OCI-LY1 (cell line): ENCODE data around the gene RAB11FIP3.

Experiments used
- H2AFZ ChIP-seq: fragments of 200-600 bp; sonication (generic), shearing (Covaris generic); 2 replicates; pipeline ENCODE4 v1.6.0; 2014; ENCODE audit warnings: antibody characterized with exemption, mild to moderate bottlenecking, low read length
- H3F3A ChIP-seq: fragments of 200-600 bp; sonication (generic), shearing (Covaris generic); 2 replicates; pipeline ENCODE4 v1.6.0; 2014; ENCODE audit warnings: mild to moderate bottlenecking, antibody characterized with exemption, low read length, moderate library complexity; ENCODE audit not compliant: insufficient read depth
- H3K27ac ChIP-seq: fragments of 200-600 bp; sonication (generic); 2 replicates; pipeline ENCODE4 v1.5.1; 2014; ENCODE audit warnings: low read length, mixed run types, mild to moderate bottlenecking, low read depth; ENCODE audit not compliant: poor library complexity, severe bottlenecking
- H3K27me3 ChIP-seq: fragments of 200-600 bp; sonication (generic); 2 replicates; pipeline ENCODE4 v1.6.0; 2014; ENCODE audit warnings: antibody characterized with exemption, mild to moderate bottlenecking, low read length, moderate library complexity; ENCODE audit not compliant: insufficient read depth
- H3K36me3 ChIP-seq: fragments of 200-600 bp; sonication (generic); 2 replicates; pipeline ENCODE4 v1.6.1; 2014; ENCODE audit warnings: mild to moderate bottlenecking, antibody characterized with exemption, low read length, moderate library complexity, mixed read lengths; ENCODE audit not compliant: insufficient read depth
- H3K4me1 ChIP-seq: fragments of 200-600 bp; sonication (generic); 2 replicates; pipeline ENCODE4 v1.5.1; 2014; ENCODE audit warnings: mild to moderate bottlenecking, low read length, moderate library complexity; ENCODE audit not compliant: insufficient read depth, severe bottlenecking
- H3K4me2 ChIP-seq: fragments of 200-600 bp; sonication (generic), shearing (Covaris generic); 2 replicates; pipeline ENCODE4 v1.6.1; 2014; ENCODE audit warnings: low read length
- H3K4me3 ChIP-seq: fragments of 200-600 bp; sonication (generic); 2 replicates; pipeline ENCODE4 v1.5.1; 2014; ENCODE audit warnings: low read length, low read depth, mild to moderate bottlenecking, mixed read lengths; ENCODE audit not compliant: poor library complexity, severe bottlenecking
- H3K79me2 ChIP-seq: fragments of 200-600 bp; shearing (Covaris generic); 2 replicates; pipeline ENCODE4 v1.6.1; 2016; ENCODE audit warnings: mixed run types, low read length, mixed read lengths; ENCODE audit not compliant: insufficient read depth
- H3K9ac ChIP-seq: fragments of 200-600 bp; sonication (generic), shearing (Covaris generic); 2 replicates; pipeline ENCODE4 v1.6.1; 2014; ENCODE audit warnings: mild to moderate bottlenecking, low read length, mixed read lengths
- H3K9me2 ChIP-seq: fragments of 200-600 bp; sonication (generic), shearing (Covaris generic); 2 replicates; pipeline ENCODE4 v1.6.1; 2014; ENCODE audit warnings: low read depth, mild to moderate bottlenecking, low read length, mixed read lengths
- H3K9me3 ChIP-seq: fragments of 200-600 bp; shearing (Covaris generic); 2 replicates; pipeline ENCODE4 v1.6.1; 2014; ENCODE audit warnings: low read length, mixed read lengths
- H4K20me1 ChIP-seq: fragments of 200-600 bp; sonication (generic), shearing (Covaris generic); 2 replicates; pipeline ENCODE4 v1.6.0; 2016; ENCODE audit warnings: mild to moderate bottlenecking, low read length; ENCODE audit not compliant: insufficient read depth
- EZH2 ChIP-seq: fragments of 200-600 bp; sonication (generic), shearing (Covaris generic); IDR thresholded peaks from 2 replicates; pipeline ENCODE4 v1.8.0; 2017; ENCODE audit warnings: borderline replicate concordance, mixed run types, mild to moderate bottlenecking, antibody characterized with exemption, low read length, moderate library complexity, mixed read lengths
- TF ChIP-seq, protein P1 (sequence below): fragments of 200-600 bp; sonication (generic), shearing (Covaris generic); IDR thresholded peaks from 2 replicates; pipeline ENCODE4 v1.5.1; 2017; ENCODE audit warnings: mild to moderate bottlenecking, antibody characterized with exemption, low read length, moderate library complexity, mixed read lengths

RAB11FIP3 gene

DNA sequence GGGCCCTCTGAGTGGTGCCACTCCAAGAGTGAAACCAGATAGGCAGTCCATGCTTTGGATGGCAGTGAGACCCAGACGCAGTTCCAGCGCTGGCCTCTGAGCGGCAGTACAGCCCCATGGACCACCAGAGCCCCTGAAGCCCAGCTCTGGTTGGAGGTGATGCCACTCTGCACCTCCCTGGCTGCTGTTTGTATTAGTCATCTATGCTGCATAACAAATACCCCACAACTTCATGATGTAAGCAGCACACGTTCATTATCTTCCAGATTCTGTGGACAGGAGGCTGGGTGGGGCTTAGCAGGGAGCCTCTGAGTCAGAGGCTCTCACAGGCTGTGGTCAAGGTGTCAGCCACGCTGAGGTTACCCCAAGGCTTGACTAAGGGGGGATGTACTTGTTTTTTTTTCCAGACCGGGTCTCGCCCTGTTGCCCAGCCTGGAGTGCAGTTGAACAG lies 33.5 kb upstream of the RAB11FIP3 start:
- Histone ChIP-seq H3K4me1 (no peaks in the 10 kb centered on the region), H3K36me3 (no peaks in the 10 kb centered on the region), H3K4me2 (no peak overlapping the region), H3K4me3 (no peak overlapping the region), H3K79me2 (no peaks in the 10 kb centered on the region), H3K9me3 (no peaks in the 10 kb centered on the region), H3K27me3 (no peaks in the 10 kb centered on the region), H3K9ac (no peak overlapping the region), H2AFZ (no peak overlapping the region), H3K27ac (no peak overlapping the region), H3K9me2 (no peaks in the 10 kb centered on the region), H4K20me1 (no peaks in the 10 kb centered on the region), H3F3A (0 out of 2 replicates have a peak, but pooled peaks cover 9% of the 10 kb centered on the region)
- TF ChIP-seq, protein P1, sequence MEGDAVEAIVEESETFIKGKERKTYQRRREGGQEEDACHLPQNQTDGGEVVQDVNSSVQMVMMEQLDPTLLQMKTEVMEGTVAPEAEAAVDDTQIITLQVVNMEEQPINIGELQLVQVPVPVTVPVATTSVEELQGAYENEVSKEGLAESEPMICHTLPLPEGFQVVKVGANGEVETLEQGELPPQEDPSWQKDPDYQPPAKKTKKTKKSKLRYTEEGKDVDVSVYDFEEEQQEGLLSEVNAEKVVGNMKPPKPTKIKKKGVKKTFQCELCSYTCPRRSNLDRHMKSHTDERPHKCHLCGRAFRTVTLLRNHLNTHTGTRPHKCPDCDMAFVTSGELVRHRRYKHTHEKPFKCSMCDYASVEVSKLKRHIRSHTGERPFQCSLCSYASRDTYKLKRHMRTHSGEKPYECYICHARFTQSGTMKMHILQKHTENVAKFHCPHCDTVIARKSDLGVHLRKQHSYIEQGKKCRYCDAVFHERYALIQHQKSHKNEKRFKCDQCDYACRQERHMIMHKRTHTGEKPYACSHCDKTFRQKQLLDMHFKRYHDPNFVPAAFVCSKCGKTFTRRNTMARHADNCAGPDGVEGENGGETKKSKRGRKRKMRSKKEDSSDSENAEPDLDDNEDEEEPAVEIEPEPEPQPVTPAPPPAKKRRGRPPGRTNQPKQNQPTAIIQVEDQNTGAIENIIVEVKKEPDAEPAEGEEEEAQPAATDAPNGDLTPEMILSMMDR, result peak; percentile 96
- TF ChIP-seq EZH2, result no peak

DNA sequence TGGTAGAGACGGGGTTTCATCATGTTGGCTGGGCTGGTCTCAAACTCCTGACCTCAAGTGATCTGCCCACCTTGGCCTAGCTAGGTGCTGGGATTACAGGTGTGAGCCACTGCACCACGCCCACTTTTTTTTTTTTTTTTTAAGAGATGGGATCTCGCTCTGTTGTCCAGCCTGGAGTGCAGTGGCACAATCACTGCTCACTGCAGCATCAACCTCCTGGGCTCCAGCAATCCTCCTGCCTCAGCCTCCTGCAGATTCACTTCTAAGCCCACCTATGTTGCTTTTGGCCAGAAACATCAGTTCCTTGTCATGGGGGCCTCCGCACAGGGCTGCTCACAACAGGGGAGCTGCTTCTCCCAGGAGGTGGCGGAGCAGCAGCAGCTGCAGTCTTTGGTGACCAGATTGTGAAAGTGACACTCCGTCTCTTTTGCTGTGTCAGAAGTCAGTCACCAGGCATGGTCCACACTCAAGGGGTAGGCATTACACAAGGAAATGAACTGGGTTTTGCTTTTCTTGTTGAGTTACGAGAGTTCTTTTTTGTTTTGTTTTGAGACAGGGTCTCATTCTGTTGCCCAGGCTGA lies 32.9 kb upstream of the RAB11FIP3 start:
- no peaks in the 10 kb centered on the region for H4K20me1 ChIP-seq
- no peaks in the 10 kb centered on the region for H3K27me3 ChIP-seq
- H3K9me3 ChIP-seq, result no peaks in the 10 kb centered on the region
- no peak overlapping the region for H2AFZ ChIP-seq
- no peaks in the 10 kb centered on the region for H3K79me2 ChIP-seq
- H3K27ac ChIP-seq, result no peak overlapping the region
- 0 out of 2 replicates have a peak, but pooled peaks cover 9% of the 10 kb centered on the region for H3F3A ChIP-seq
- H3K9me2 ChIP-seq, result no peaks in the 10 kb centered on the region
- TF ChIP-seq EZH2, result no peak
- TF ChIP-seq, protein P1, result peak; percentile 32; the same call in 1 of the 2 replicates
- H3K4me2 ChIP-seq, result no peak overlapping the region
- H3K4me3 ChIP-seq, result no peak overlapping the region
- H3K4me1 ChIP-seq, result no peaks in the 10 kb centered on the region
- no peaks in the 10 kb centered on the region for H3K36me3 ChIP-seq
- no peak overlapping the region for H3K9ac ChIP-seq

DNA sequence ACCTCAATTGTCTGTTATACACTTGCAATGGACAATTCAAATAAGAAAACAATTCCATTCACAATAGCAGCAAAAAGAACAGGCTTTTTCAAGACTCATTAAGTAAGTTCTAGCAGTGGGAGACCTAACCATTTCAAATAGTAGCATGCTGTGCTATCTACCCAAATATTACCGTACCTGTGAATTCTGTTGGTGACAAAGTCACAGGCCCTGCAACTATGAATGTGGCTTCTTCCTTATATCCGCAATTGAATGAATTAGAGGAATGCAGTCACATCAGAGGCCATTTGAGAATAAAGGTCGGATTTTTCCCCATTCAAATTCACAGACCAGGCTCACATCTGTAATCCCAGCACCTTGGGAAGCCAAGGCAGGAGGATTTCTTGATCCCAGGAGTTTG lies 29.2 kb upstream of the RAB11FIP3 start:
- Histone ChIP-seq H2AFZ (no peak overlapping the region), H3K9me3 (no peaks in the 10 kb centered on the region), H3K4me3 (no peak overlapping the region), H3K36me3 (0 out of 2 replicates have a peak, but pooled peaks cover 3% of the 10 kb centered on the region), H3K79me2 (no peaks in the 10 kb centered on the region), H3K4me2 (no peak overlapping the region), H3K9me2 (no peaks in the 10 kb centered on the region), H4K20me1 (no peaks in the 10 kb centered on the region), H3K9ac (no peak overlapping the region), H3K27me3 (no peaks in the 10 kb centered on the region; the same call in 1 of the 2 replicates), H3K4me1 (peaks cover 16% of the 10 kb centered on the region), H3K27ac (no peak overlapping the region), H3F3A (0 out of 2 replicates have a peak, but pooled peaks cover 13% of the 10 kb centered on the region)
- TF ChIP-seq, protein P1, result no peak
- no peak for TF ChIP-seq EZH2
